Erythroblast (primary cell): ENCODE results near the gene MTX1.

Source experiments
- GATA1 ChIP-seq: IDR thresholded peaks from 2 replicates; pipeline ENCODE4 v1.6.1; 2011; ENCODE audit warnings: low read depth, mild to moderate bottlenecking, control low read depth, low read length, moderate library complexity
- POLR2A ChIP-seq: IDR thresholded peaks from 2 replicates; pipeline ENCODE4 v1.6.1; 2011; ENCODE audit warnings: mild to moderate bottlenecking, low read length

GRCh38 chr1:155181371-155182051 is 27.0 kb upstream of the MTX1 start:
- TF ChIP-seq POLR2A (no peak), GATA1 (no peak)
